ENCODE data around the gene NELL1.

Gene NELL1

DNA sequence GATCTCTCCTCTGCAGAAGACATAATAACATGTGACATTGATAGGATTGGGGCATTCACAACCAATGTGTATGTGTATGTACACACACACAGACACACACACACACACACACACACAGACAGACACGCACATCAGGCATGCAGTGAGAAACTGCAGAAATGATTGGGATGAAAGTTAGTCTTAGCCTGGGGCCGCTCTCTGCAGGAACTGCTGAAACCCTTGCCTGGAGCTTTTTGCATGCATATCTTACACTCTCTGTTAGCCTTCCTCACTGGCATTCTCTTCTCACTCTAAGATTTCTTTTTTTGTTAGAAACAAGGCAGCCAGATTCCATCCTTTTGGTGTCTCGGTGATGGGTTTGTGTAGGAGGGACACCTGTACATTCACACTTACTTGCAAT, 337.9 kb downstream of the NELL1 start:
- DNase-seq, result no peak

DNA sequence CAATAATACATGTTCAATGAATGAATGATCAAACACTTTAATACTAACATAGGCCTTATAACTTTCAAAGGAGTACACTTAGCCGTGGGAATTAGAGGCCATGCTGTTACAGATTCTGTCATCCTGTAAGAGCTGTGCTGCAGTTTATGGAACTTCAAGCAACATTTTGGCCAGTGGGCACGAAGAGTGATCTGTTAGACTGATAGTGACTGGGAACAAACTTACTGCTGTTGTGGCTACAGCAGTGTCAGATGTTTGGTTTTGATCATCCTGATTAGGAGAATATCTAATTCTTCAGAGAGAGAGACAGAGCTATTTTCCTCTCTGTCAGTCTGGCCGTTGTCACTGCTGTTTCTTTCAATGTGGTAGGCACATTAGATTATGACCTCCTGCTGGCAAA, 348.9 kb downstream of the NELL1 start:
- DNase-seq, result no peak

DNA sequence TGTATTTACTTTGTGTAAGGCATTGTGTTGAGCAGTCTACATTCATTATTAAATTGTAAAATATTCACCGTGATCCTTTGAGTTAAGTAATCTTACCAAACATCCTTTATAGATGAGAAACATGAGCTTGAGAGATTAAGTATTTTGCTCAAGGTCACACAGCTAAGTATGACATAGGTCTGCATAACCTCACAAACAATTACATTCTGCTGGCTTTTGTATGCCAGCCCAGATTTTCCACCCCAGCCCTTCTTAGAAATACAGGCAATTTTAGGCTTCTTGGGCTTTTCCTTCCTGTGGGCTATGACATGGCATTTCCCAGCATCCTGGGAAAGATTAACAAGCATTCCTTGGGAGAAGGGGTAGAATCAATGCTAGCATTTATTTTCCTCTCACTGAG, 357.3 kb downstream of the NELL1 start:
- DNase-seq, result no peak

DNA sequence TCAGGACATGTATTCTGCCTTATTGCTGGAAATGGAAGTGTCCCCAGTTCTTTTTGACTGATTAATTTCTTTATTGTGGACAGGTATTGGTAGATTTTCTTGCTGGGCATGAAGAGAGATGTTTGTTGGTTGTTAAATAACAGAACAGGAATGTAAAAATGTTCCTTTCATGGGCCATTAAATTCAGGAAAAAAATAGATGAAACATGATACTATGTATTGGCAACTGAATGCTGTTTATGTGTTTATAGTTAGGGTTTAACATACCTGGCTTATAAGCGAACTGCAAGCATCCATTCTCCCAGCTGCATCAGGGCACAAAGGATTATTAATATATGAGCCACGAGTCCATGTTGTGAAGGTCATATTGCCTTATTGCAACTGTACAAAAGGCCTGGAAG, 368.5 kb downstream of the NELL1 start:
- DNase-seq, result no peak

DNA sequence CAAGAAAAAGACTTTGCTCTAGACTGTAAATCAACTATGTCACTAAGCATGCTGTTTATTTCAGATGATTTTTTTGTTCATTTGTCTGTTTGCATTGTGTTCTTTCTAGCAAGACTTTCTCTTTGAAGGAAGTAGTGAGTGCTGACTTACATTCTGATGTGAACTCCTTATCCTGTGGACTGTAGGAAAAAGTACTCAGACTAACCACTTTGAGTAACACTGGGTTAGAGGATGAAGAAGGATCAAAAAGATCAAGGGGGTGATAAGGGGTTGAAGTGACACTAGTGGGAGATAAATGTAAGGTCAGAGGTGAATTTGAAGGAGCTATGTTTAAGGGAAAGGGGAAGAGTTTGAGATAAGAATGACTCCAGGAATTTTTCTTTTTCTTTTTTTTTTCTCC, 369.4 kb downstream of the NELL1 start:
- no peak for DNase-seq

DNA sequence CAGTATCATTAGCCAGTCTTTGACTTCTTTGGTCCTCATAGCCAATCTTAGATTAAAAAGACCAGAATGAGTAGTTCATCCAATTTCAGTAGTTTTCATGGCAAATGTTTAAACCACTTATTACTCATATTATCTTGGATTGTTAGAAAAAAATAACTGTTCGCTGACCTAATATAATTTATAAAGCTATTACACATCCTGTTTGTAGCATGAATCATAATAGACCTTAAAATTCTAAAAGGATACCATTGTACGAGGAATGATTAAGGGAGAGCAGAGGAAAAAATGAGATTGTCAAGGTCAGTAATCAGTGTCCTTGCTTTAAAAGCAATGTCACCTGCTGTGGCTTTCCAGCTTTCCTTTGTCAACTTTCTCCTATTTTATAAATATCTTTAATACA, 371.2 kb downstream of the NELL1 start:
- DNase-seq, result no peak

DNA sequence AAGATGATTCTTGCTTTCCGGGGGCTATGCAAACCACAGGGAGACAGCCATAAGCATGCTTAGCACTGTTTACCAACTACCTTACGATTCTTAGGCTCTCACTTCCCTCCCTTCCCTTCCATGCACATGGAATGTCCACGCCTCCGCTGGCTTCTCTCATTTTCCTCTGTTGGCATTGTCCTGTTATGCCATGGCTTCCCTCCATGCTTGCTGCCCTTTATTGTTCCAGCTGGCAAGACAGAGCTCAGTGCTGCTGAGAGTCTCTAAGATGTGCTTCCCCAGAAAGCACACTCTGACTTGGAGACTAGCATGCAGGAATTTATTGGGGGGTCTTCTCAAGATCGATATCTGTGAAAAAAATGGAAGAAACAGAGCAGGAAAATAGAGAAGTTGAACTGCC, 379.2 kb downstream of the NELL1 start:
- no peak for DNase-seq

DNA sequence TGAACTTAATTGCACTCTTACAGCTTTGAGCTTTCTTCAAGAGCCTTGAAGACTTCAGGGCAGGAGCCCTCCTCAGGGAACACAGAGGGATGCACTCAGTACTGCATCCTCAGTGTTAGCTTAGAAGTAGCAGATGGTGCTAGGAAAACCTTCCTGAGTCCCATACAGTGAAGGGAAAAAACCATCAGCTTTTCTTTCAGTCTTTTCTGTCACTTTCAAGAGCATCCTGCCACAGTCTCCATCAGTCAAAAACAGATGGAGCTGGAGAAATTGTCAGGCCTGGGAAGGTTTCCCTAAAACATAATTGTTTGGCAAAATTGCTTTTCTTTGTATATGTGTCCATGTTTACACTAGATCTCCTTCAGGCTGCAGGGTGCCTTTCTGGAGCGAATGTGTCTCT, 384.1 kb downstream of the NELL1 start:
- no peak for DNase-seq

DNA sequence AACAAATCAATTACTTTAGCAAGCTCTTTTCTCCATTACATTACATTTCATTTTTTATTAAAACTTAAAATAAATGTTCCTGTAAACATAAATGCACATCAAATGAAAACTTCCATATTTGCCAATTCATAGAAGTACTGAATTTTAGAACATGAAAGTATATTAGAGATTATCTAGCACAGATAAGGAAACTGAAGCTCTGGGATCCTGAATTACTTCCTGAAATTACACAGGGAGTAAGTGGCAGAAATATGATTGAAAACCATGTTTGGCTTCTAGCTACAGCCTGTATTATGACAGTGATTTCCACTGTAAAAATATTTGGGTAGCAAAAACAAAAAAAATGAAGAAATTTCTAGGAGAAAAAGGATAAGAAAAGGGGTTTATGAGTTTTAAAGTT, 387.3 kb downstream of the NELL1 start:
- DNase-seq, result no peak

DNA sequence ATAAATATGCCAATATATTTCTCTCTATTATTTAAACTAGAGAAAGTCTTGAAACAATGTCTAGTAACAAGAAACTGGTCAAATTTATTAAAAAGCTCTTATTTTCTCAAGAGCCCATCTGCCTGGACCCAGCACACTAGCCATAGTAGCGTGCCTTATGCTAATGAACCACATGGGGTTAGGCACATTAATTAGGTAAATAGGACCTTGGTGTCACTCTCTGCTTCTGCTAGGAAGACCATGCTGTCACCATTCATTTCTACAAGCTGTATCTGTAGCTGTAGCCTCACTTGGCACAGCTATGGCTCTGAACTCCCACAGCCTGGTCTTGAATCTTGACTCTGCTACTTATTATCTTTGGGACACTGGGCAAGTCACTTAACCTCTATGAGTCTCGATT, 390.5 kb downstream of the NELL1 start:
- no peak for DNase-seq

DNA sequence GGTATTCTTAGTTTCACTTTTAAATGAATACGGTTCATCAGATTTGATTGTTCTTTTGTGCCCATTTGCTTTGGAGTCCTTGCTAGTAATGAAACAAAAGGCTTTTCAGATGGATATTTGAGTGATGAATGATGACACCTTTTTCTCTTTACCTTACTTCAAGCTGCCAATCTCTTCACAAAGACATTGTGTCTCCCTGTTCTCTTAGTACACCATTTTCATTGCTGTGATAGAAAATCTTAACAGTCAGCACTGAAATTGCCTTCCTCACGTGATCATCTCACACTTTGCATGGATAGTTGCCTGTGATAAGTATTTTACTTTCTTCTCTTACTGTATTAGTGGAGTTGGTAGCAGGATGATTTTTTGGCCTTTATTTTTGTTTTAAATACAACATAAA, 396.6 kb downstream of the NELL1 start:
- DNase-seq, result no peak

DNA sequence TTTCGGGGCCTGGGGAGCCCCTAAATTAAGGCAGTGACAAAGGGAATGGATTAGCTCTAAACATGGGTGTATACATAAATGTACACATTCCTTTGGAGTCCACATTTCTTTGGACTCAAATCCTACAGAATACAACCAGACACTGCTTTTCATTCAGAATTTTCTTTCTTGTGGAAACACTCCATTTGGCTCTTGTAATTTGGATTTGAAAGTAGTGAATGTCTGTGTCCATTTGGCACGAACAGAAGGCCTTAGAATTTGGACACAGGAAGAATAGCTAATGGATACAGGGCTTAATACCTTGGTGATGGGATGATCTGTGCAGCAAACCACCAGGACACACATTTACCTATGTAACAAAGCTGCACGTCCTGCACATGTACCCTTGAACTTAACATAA, 399.5 kb downstream of the NELL1 start:
- no peak for DNase-seq

DNA sequence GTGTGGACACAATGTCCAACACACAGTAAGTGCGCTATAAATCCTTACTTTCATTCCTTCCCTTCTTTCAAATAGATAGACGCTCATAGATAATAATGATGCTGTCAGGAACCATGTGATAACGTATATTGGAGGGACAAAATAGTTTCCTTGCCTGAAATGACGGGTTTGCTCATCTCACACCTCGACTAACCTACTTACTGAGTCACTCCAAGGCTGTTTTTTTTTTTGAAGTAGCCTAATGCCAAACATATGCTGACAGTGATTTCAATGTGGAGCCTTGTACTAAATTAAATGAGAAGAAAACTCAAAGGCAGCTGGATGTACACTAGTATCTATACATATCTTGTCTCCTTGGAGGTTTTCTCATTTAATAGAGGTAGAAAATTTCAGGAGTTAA, 400.5 kb downstream of the NELL1 start:
- no peak for DNase-seq

DNA sequence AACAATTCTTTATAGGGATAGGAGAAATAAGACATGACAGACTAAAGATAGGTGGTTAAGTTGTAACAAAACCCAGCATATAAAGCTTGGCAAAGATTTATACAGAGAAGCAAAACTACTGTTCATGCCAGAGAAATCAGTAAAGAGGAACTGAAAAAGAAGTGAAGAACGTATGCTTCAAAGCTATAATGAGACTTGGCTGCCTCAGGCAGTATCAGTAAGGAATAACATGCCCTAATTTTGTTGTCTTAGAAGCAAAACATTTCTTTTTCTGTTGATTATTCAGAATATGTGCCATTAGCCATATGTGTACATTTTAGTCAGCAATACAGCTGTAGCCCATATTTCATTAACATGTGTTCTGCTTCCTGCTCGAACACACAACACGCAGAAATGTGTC, 403.2 kb downstream of the NELL1 start:
- no peak for DNase-seq

DNA sequence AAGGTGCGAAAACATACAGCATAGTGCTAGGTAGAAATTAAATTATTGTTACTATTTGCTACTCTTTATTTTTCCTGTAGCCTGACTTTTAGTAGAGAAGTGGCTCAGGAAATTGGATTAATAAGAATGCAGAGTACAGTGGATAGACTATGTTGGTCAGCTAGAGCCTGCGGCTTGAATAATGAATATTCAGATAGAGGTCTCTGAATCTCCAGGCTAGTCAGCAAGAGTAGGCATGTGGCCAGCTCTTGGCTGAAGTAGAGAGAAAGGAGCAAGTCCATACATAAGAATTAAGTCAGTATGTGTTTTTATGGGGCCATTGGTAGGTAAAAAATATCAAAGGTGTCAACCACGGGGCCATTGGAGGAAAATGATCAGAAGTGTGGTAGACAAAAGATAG, 413.5 kb downstream of the NELL1 start:
- DNase-seq, result no peak

DNA sequence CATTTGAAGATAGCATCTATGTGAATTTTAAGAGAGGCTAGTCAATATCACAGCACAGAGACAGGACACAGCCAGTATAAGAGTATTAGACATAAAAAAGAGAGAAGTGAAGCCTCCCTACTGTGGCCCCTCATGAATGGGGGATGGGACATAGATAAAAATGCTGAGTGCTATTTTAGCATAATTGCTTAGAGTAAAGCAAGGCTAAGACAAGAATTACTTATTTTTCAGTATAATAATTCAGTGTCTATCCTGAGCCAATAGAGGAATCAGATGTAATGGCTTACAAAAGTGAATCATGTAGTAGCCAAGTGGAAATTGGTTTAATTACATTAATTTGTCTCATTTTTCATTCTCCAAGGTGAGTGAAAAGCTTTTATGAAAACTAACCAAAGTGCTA, 419.5 kb downstream of the NELL1 start:
- no peak for DNase-seq

DNA sequence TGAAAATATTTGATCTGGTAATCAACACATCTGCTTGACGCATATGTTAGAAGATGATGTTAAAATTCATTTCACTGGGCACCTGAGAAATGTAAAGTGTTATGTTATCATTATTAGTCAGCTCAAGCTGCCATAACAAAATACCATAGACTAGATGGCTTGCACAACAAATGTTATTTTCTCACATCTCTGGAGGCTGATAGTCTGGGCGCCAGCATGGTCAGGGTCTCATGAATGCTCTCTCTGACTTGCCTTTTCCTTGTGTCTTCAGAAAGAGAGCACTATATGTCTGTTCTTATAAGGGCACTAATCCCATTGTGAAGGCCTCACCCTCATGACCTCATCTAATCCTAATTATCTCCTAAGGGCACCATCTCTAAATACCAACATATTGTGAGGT, 435.3 kb downstream of the NELL1 start:
- no peak for DNase-seq

DNA sequence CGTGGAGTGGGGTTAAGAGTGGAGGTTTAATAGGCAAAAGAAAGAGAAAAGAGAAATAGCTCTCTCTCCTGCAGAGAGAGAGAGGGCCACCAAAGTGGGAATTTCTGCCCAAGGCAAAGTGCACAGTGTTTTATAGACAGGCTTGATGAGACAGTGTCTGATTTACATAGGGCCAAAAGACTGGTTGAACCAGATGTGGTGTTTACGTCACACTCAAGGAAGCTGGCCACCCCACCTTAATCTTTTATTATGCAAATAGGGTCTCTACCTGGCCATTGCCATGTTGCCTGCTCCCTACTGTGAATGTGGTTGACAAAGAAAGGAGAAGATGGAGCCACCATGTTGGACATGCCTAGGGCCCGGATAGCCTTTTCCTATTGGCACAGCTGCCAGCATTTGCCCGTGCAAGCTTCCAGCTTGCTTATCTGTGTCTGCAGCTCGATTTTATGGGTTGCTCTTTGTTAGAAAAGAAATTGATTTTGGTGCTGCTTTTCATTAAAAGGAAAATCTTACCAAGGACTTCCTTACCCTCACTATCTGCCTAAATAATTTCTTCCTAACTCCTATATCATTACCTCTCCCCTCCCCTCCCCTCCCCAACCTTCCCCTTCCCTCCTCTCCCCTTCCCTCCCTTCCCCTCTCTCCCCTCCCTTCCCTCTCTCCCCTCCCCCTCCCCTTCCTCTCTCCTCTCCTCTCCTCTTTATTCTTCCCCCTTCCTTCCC, 436.0 kb downstream of the NELL1 start:
- DNase-seq, result no peak

DNA sequence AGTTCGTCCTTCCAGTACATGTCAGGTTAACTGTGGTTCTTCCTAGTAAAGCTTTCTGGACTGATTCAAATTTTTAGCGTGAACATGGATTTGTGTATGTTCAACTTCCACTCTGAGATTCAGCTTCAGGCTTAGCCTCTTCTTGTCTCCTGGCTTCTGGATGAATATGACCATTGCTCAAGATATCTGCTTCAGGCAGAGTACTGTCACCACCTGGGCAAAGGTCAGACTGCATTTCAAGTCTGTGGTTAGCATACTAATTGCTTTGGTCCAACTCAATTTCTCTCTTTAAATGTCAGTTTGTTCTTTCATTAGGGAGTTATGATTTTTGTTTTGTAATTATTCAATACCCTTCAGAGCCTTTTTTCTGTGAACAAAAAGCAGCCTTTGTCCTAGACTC, 440.0 kb downstream of the NELL1 start:
- no peak for DNase-seq

DNA sequence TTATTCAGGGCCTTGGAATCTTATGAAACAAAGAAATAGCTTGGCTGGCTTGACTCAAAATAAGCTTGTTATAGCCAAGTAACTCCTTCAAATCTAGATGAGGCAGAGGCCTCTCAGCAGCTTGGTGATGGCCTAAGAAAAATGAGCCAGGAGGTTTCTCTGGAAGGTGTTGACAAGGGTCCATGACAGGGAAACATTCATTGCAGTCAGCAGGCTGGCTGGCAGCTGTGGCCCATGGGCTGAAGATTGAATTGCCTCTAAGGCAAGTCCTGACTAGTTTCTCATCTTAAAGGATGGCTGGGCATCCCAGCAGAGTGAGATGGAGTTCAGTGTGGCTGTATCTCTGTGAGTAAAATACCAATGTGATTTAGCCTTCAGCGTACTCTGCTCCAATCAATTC, 441.0 kb downstream of the NELL1 start:
- DNase-seq, result no peak

DNA sequence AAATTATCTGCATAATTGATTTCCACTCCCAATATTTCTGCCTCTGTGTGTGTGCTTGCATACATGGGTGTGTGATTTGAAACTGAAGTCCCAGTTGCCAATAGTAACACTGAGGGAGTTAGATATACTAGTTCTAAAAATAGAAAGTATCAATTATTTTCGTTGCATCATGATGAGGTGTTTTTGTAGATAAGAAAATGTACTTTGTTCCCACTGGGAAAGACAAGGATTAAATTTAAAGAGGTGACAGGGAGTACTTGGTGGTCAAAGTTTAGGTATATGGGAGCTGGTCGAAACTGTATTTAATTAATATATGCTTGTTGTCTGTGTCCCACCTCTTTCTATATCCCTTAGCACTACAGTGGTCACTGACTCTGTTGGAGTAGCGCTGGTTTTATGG, 444.5 kb downstream of the NELL1 start:
- DNase-seq, result no peak

DNA sequence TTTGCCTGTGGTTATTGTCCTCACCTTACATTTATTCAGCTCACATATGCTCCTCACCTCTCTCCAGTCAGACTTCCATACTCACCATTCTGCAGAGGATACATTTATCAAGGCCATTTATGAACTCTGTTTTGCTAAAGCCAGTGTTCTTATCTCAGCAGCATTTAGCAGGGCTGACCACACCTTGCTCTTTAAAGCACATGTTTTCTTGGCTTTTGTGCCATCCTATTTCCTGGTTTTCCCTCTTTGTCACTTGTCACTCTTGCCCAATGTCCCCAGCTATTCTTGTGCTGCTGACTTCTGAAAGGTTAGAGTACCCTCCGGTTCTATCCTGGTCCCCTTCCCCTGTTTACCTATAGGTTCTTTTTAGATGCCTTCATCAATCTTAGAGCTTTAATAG, 446.6 kb downstream of the NELL1 start:
- no peak for DNase-seq

DNA sequence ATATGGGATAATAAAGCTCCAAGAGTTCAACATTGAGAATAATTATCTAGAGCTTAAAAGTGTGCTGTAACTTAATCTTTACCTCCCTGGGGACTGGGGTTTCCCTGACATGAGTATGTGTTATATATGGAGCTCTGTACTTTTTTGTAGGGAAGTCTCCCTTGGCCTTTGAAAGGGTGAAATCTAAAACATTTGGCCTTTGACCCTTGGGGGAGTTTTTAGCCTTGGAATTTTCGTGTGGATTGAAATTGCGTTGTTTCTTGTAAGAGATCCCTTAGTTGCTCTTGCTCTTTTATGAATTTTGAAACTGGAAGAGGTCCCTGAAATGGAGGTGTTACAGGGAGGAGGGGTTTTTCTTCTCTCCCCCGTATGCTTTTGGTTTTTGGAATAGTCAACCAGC, 450.0 kb downstream of the NELL1 start:
- DNase-seq, result no peak

DNA sequence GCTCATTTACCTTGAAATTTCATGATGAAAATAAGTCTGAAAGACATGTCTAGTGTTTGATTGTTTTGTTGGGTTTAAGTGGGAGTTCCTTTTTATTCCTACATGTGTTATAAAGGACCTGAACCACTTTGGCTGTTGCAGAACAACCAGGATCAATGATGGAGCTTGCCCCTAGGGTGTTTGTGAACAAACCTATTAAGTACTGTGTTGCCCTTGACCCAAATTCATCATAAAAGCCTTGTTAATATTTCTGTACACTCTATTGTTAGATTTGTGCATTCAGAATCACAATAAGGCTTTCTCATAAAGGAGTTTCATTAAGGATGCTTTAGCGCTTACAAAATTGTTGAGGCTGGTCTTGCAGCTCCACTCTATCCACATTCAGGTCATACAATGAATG, 452.6 kb downstream of the NELL1 start:
- no peak for DNase-seq

DNA sequence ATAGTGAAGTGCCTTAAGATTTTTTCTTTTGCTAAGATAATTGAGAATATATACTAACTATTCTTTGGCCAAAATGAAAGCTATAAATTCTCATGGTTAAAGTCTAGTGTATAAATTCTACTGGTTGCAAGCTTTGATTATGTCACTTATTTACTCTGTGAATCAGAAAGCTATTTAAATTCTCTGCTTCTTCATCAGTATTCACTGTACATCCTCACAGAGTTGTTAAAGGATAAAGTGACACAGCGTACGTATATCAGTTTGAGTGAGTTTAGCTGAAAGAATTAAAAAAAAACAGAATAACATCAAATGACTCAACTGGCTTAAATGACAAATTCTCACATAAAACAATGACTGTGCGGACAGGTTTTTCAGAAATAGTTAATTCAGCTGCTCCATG, 453.1 kb downstream of the NELL1 start:
- DNase-seq, result no peak

Data from activated naive CD4-positive, alpha-beta T cell treated with anti-CD3 and anti-CD28 coated beads, Interleukin-2, amount 50 U/mL, for 16 hours (primary cell).